HepG2 (cell line): ENCODE results near the gene C2orf80. TPM values are rescaled to one million over a fixed set of nuclear protein-coding genes. Genes with fewer than 3 reads are reported as not detected.
"Not testable (repeated sequence)": the region's sequence is repeated elsewhere in the genome, so short reads cannot be mapped to it uniquely, and the experiment has no call there.

Experiments used
- ATAC-seq: fragments of 200-7000 bp; cut with Tn5 transposase; 3 replicates; pipeline ENCODE4 v1.9.1; 2020; ENCODE audit warnings: mild to moderate bottlenecking, moderate library complexity
- BruUV-seq: library from RNA; stranded (reverse); fragments of 400-500 nt; replicated peaks from 2 replicates; lab custom pipeline; 2021; lab: Mats Ljungman, UMichigan
- CTCF ChIA-PET: fragments of 300-600 bp; formaldehyde crosslinking; extraction: SDS; loops from one replicate; lab custom pipeline; 2021; ENCODE audit warnings: low total read pairs, inconsistent platforms, low intra/inter-chr PET ratio; lab: Yijun Ruan, JAX
- POLR2A ChIA-PET: fragments of 350-600 bp; sonication (Branson Sonifier 250); formaldehyde crosslinking; loops from one replicate; lab custom pipeline; 2020; ENCODE audit warnings: antibody characterized with exemption, inconsistent platforms; lab: Yijun Ruan, JAX
- DNase-seq: peaks from one replicate; pipeline ENCODE4 v3.0.0-alpha.2; 2015; ENCODE audit warnings: low spot score
- FAIRE-seq: peaks from 3 replicates; lab custom pipeline; 2011; peaks lifted over from hg19 to GRCh38; lab: Jason Lieb, UNC
- H2AFZ ChIP-seq: one replicate; pipeline ENCODE4 v1.6.1; 2011; ENCODE audit warnings: low read length, inconsistent platforms
- H3K27ac ChIP-seq: fragments of 300-600 bp; 3 replicates; pipeline ENCODE4 v1.8.0; 2011; ENCODE audit warnings: mixed run types, mild to moderate bottlenecking, mixed read lengths, low read length, inconsistent platforms; ENCODE audit not compliant: insufficient read depth; ENCODE audit errors: extremely low read length
- H3K27me3 ChIP-seq, 2 experiments: fragments of 200-600 bp in 1 of 2; 2 replicates in 1 of 2; 3 replicates in 1 of 2; pipeline versions ENCODE4 v1.6.0 to v1.8.0; 2011; ENCODE audit warnings: low read length in 2 of 2, mild to moderate bottlenecking in 2 of 2, moderate library complexity in 2 of 2, inconsistent platforms in 1 of 2; ENCODE audit not compliant: insufficient read depth in 2 of 2, control insufficient read depth in 1 of 2
- H3K36me3 ChIP-seq, 2 experiments: fragments of 200-600 bp in 1 of 2; replicated peaks in 1 of 2; 2 replicates in 1 of 2; 3 replicates in 1 of 2; pipeline versions ENCODE4 v1.5.1 to v1.8.0; 2011; ENCODE audit warnings: low read length in 2 of 2, inconsistent platforms in 1 of 2; ENCODE audit not compliant: insufficient read depth in 2 of 2, control insufficient read depth in 1 of 2
- H3K4me1 ChIP-seq: 2 replicates; pipeline ENCODE4 v1.5.1; 2012; ENCODE audit warnings: low read length, inconsistent platforms; ENCODE audit not compliant: insufficient read depth
- H3K4me2 ChIP-seq: 2 replicates; pipeline ENCODE4 v1.6.0; 2011; ENCODE audit warnings: low read depth, low read length, inconsistent platforms
- H3K4me3 ChIP-seq, 3 experiments: fragments of 200-600 bp in 1 of 3; sonication (generic), shearing (Covaris generic) in 1 of 3; replicated peaks in 1 of 3; 2 replicates each; pipeline ENCODE4 v1.5.1; 2011 to 2016; ENCODE audit warnings: low read length in 3 of 3, inconsistent platforms in 2 of 3, low read depth in 2 of 3, mild to moderate bottlenecking in 2 of 3, control low read depth in 1 of 3, mixed read lengths in 1 of 3; ENCODE audit not compliant: insufficient read depth in 1 of 3
- H3K79me2 ChIP-seq: one replicate; pipeline ENCODE4 v1.6.1; 2011; ENCODE audit warnings: low read length, inconsistent platforms; ENCODE audit not compliant: insufficient read depth
- H3K9ac ChIP-seq: 2 replicates; pipeline ENCODE4 v1.6.0; 2011; ENCODE audit warnings: mild to moderate bottlenecking, low read depth, low read length, inconsistent platforms; ENCODE audit not compliant: insufficient read depth
- H3K9me3 ChIP-seq: 2 replicates; pipeline ENCODE4 v1.5.1; 2012; ENCODE audit warnings: mild to moderate bottlenecking, low read length
- H4K20me1 ChIP-seq: 2 replicates; pipeline ENCODE4 v1.6.0; 2011; ENCODE audit warnings: inconsistent platforms, mild to moderate bottlenecking, low read length, moderate library complexity; ENCODE audit not compliant: insufficient read depth
- ATF7 ChIP-seq, 2 experiments: fragments of 450-650 bp in 1 of 2; sonication (generic) in 1 of 2; formaldehyde crosslinking in 1 of 2; IDR thresholded peaks; 2 replicates each; pipeline versions ENCODE4 v1.4.0 to v1.6.1; 2016 to 2020; ENCODE audit warnings: antibody characterized with exemption in 1 of 2, mild to moderate bottlenecking in 1 of 2, missing genetic modification reagents in 1 of 2
- HOXA9 ChIP-seq: sonication (generic); formaldehyde crosslinking; IDR thresholded peaks from 2 replicates; pipeline ENCODE4 v1.8.1; 2022; ENCODE audit warnings: missing genetic modification reagents, mild to moderate bottlenecking, moderate library complexity, borderline replicate concordance
- ZNF746 ChIP-seq: sonication (generic); formaldehyde crosslinking; IDR thresholded peaks from 2 replicates; pipeline ENCODE4 v1.8.0; 2022; ENCODE audit warnings: mild to moderate bottlenecking, missing genetic modification reagents
- WGBS: methylation state at CpG from one replicate; pipeline ENCODE4 v1.1.6; 2017; ENCODE audit warnings: low lambda C conversion rate; 5-methylcytosine and 5-hydroxymethylcytosine counted together
- in situ Hi-C: cut with HindIII; loops from 2 replicates; pipeline ENCODE4 v1.10.0; 2017; ENCODE audit warnings: low pct_unique_long_range_greater_than_20kb; ENCODE audit not compliant: extremely low pct_ligation_motif_present
- intact Hi-C: fragments of 100-400 bp; cut with micrococcal nuclease; formaldehyde crosslinking; loops from one replicate; pipeline ENCODE4 v1.10.0; 2022; ENCODE audit not compliant: unreplicated experiment
- polyA plus RNA-seq, 8 experiments: library from polyadenylated mRNA; depleted of rRNA in 3 of 8; stranded (reverse) in 7 of 8; unstranded in 1 of 8; fragments of >200 nt; fragmentation: Illumina TruSeq in 4 of 8; extraction: Trizol in 4 of 8; gene quantifications; 2 replicates each; pipeline versions ENCODE4 v1.2.1 to v1.2.3, GENCODE V29; 2011 to 2016; ENCODE audit warnings: low read depth in 4 of 8, missing spikeins in 1 of 8, mixed read lengths in 1 of 8; ENCODE audit not compliant: insufficient read depth in 1 of 8
- total RNA-seq, 5 experiments: library from RNA; depleted of rRNA; stranded (reverse); fragments of >200 nt; fragmentation: Illumina TruSeq; extraction: Trizol; gene quantifications; 2 replicates each; pipeline ENCODE4 v1.2.3, GENCODE V29; 2016; ENCODE audit warnings: low read depth in 1 of 5

Gene C2orf80
- total and polyA plus RNA-seq, 2 of the 13 experiments (the other 11 are each of a cell fraction or from before 2014, with no cell fraction given) = not detected

DNA sequence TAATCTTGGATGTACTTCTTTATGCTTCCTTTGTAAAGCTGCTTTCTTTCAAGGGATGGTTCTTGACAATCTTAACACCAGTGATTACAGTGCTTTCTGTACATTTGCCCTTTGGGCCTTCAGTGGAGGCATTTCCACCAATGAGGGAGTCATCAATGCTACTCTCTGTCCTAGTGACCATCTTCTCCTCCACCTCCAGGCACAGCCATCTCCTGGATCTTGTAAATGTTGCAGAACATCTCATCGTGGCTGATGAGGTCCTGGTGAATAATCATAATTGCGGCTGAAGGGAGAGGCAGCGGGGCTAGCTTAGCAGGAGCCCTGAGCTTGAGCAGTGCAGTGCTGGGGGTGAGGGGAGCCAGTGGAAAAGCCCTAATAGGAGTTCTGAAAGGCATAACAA lies 32.5 kb upstream of the C2orf80 start:
- TF ChIP-seq ATF7 (IDR thresholded peaks at IDR 0.05) = peak; percentile 48
- no peak for TF ChIP-seq ATF7 (CRISPR knock-in tag; IDR thresholded peaks at IDR 0.05)
- TF ChIP-seq ZNF746 (CRISPR knock-in tag) = no peak
- TF ChIP-seq HOXA9 (CRISPR knock-in tag) = no peak
- 54% methylated on average over 3 of the region's 3 CpGs for WGBS
- Histone ChIP-seq H2AFZ (no peak overlapping the region), H3K4me3 (no peak overlapping the region), H3K4me2 (no peak overlapping the region), H3K36me3 (no peaks in the 10 kb centered on the region), H3K27ac (no peak overlapping the region), H4K20me1 (no peaks in the 10 kb centered on the region), H3K27me3 (peaks cover 0 to 7% of the 10 kb centered on the region in 2 experiments; a peak in 1 of 5 replicates), H3K79me2 (no peaks in the 10 kb centered on the region), H3K9me3 (no peaks in the 10 kb centered on the region), H3K4me1 (no peaks in the 10 kb centered on the region), H3K9ac (no peak overlapping the region)
- FAIRE-seq (no peak), ATAC-seq (no peak; the same call in 1 of the 3 replicates), DNase-seq (no peak)
- ChIA-PET POLR2A (interaction anchor here (1.4 kb wide), 1 partner anchor 32 kb away, joined by 3 read pairs; the partner anchor contains the start of gene IDH1), CTCF (no interaction called here)
- no TSS peak for BruUV-seq
- in situ Hi-C loops (no loop called here), intact Hi-C loops (no loop called here)

DNA sequence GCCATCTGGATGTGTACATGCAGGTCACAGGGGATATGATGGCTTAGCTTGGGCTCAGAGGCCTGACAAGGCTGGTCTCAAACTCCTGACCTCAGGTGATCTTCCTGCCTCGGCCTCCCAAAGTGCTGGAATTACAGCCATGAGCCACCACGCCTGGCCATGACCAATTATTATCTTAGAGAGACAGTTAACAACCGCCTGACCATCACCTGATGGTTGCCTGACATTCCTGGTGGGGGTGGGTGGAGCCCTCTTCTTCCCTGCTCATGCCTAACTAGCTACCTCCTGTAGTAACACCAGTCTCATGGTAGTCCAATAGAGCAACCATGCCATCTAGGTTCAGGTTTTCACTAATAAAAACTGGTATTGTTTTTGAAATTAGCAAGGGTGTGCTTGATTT lies 32.0 kb upstream of the C2orf80 start:
- H3K4me3 ChIP-seq, ATAC-seq, DNase-seq, H2AFZ ChIP-seq, H3K9me3 ChIP-seq, H3K36me3 ChIP-seq, H3K27ac ChIP-seq, H3K4me1 ChIP-seq, H3K79me2 ChIP-seq, CTCF ChIA-PET, H3K27me3 ChIP-seq, FAIRE-seq, BruUV-seq, intact Hi-C loops, in situ Hi-C loops, H3K9ac ChIP-seq, H3K4me2 ChIP-seq, H4K20me1 ChIP-seq: not testable (repeated sequence)
- POLR2A ChIA-PET = interaction anchor here (1.4 kb wide), 1 partner anchor 33 kb away, joined by 3 read pairs; the partner anchor contains the start of gene IDH1
- 13% methylated on average over 3 of the region's 3 CpGs for WGBS
